DMS 273 treated with DMSO at 0.1 percent for 48 hours (cell line): ENCODE measurements around the gene ACTR2.
"Not testable (repeated sequence)": the region's sequence is repeated elsewhere in the genome, so short reads cannot be mapped to it uniquely, and the experiment has no call there.

Experiments
- DNase-seq: peaks from one replicate; lab custom pipeline; 2025; lab: John Stamatoyannopoulos, UW

The ACTR2 gene

DNA sequence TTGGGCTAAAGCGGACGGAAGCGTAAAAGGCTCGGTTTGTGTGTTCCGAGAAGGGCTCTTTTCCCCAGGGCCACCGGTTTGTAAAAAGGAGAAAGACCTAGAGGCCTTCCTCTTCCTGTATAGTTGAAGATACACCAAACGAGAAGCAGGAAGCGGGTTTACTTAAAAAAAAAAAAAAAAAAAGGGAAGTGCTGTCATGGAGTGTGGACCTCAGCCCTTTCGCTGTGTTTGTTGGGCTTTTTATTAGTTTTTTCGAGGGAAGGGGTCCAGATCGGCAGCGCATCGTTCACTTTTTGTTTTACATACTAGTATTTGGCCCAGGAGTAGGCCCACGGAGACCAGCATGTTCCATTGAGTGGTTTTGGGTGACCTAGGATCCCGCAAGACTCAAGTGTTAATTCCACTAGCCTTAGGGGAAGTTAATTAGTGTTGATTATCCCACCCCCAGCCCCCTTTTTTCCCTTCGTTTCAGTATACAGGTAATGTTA is 676 bp downstream of the ACTR2 start:
- DNase-seq, result peak; percentile 6

DNA sequence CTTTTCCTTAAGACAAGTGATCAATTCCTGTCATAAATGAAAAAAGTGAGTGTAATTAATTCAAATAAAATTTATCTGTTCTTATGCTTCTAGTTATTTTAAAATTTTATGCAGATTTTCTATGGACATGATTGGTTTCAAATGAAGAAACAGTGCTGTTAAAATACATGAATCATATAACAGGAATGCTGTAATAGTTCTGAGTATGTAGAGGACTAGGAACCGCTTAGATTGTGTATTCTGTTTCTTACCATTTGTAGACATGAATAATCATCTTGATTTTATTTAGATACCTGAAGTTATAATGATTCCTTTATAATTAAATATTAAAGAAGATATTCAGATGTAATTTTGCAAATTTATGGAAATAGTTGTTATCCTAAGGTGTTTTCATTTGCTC is 3.5 kb downstream of the ACTR2 start:
- DNase-seq, result no peak

DNA sequence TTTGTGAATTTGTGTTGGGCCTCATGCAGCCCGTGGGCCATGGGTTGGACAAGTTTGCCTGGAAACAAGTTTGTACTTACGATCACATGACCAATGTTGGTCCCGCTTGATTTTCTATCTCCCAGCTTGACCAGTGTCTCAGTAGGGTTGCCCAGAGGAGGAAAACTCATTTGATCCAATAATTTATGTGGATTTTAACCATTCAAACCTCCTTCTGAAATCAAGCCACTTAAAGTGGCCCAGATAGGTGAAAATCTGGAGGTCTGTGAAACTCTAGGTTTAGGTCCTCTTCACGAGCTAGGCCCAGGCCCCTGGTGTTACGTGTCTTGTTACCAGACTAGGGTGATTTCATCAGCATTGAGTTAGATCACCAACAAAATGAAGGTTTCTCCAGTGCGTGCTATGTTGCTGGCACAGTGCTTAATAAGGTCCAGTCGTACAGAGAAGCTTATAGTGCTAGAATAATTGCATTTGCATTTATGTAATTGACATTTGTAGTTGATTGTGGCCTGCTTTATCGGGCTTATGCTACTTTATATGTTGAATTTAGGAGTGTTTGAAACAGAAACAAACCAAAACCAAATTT is 4.4 kb downstream of the ACTR2 start:
- DNase-seq, result no peak

- DNase-seq, result no peak
Observed at GRCh38 chr2:65232636-65233035, 5.0 kb downstream of the ACTR2 start.

DNA sequence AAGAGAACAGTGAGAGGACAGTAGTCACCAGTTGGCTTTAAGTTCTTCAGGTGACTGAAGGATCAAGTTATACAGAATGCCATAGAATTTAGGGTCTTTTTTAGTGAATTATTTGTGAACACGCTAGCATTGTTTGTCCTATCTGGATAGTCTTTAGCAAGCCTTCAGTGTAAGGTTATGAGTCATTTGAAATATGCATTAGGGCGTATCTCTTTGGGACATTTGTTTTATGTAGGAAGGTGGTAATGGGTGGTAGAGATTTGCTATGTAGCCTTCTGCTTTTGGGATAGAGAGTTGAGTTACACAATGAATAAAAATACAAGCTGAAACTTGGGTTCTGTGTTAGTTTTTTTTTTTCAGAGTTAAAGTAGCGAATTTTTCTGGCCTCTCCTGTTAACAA is 13.0 kb downstream of the ACTR2 start:
- DNase-seq, result no peak

DNA sequence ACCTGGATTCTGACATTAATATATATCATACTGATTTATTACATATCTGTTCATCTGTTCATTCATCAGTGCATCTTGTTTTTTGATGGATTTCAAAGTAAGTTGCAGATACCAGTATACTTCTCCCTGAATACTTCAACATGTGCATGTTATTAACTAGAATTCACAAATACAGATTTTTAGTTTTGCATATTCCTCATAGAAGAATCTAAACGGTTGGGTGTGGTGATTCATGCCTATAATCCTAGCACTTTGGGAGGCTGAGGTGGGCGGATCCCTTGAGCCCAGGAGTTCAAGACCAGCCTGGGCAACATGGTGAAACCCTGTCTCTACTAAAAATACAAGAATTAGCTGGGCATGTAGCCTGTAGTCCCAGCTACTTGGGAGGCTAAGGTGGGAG is 16.8 kb downstream of the ACTR2 start:
- not testable (repeated sequence) for DNase-seq

DNA sequence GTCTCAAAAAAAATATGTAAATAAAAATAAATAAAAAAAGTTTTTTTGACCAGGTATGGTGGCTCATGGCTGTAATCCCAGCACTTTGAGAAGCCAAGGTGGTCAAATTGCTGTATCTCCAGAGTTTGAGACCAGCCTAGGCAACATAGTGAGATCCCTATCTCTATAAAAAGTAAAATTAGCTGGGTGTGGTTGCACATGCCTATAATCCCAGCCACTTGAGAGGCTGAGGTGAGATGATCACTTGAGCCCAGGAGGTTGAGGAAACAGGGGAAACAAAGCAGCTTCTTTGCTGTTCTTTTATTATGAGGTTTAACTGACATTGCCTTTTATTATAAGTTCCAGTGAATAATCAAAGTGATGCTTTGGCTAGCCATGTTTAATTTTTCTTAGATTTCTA is 25.0 kb downstream of the ACTR2 start:
- DNase-seq, result no peak

GRCh38 chr2:65255356-65255755 is 27.7 kb downstream of the ACTR2 start:
- no peak for DNase-seq

DNA sequence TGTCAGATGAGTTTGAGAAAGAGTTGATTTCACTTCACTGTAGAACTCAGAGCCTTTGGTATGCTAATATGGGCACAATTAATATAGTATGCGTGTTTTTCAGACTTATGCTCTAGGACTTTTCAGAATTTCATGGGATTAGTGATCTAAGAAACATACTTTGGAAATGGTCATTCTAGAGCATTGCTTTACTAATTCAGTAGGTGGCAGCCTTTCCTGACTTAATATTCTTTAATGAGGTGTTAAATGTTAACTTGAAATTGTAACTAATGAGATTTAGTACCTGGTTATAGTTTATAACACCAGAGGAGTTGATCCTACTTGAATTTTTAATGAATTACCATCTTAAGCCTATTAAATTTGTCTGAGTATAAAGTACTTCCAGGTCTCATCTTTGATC is 28.4 kb downstream of the ACTR2 start:
- no peak for DNase-seq

DNA sequence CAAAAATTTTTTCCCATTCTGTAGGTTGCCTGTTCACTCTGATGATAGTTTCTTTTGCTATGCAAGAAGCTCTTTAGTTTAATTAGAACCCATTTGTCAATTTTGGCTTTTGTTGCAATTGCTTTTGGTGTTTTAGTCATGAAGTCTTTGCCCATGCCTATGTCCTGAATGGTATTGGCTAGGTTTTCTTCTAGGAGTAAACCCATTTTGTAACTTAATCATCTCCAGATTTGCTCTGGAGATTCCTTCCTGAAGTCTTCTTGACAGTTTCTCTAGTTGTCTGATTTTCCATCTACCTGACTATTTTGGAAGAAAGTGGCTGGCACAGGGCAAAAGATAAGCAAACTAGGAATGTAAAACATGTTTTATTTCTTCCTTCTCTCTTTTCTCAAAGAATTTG is 30.2 kb downstream of the ACTR2 start:
- DNase-seq, result not testable (repeated sequence)

DNA sequence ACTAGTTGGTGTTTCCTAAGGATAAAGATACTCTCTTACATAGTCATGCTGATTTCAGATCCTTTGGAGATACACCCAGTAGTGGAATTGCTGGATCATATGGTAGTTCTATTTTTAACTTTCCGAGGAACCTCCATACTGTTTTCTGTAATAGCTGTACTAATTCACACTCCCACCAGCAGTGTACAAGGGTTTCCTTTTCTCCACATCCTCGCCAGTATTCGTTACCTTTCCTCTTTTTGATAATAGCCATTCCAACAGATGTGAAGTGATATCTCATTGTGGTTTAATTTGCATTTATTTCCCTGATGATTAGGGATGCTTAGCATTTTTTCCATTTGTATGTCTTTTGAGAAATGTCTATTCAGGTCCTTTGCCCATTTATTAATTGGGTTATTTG is 34.0 kb downstream of the ACTR2 start:
- no peak for DNase-seq

DNA sequence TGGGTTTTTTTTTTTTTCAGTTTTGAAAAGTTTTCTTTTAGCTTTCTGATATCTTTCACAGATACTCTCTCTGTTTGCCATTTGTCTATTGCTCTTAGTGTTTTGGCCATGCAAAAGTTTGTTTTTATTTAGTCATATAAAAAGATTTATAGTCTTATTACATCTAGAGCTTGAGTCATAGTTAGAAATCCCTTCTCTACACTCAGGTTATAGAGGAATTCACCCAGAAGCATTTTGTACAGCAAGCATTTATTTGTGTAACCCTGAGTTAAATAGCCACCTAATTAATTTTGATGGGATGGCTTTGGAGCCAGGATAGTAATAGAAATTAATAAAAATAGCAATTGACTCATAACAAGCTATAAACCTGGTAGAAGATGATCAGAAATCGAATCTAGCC is 35.6 kb downstream of the ACTR2 start:
- no peak for DNase-seq

DNA sequence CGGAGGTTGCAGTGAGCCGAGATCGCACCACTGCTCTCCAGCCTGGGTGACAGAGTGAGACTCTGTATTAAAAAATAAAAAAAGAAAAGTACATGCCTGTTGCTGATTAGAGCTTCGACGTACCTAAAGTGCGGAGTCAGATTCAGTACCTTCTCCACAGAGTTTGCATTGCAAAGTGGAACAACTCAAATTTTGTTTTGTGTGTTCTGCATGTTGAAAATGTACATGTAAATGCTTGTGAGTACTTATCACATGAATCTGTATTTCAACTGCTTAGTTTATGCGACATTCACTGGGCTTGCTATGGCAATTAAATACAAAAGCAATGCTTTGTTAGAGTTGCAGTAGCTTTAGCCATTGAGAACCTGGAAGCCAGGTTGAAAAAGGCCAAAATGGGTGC is 36.4 kb downstream of the ACTR2 start:
- no peak for DNase-seq

DNA sequence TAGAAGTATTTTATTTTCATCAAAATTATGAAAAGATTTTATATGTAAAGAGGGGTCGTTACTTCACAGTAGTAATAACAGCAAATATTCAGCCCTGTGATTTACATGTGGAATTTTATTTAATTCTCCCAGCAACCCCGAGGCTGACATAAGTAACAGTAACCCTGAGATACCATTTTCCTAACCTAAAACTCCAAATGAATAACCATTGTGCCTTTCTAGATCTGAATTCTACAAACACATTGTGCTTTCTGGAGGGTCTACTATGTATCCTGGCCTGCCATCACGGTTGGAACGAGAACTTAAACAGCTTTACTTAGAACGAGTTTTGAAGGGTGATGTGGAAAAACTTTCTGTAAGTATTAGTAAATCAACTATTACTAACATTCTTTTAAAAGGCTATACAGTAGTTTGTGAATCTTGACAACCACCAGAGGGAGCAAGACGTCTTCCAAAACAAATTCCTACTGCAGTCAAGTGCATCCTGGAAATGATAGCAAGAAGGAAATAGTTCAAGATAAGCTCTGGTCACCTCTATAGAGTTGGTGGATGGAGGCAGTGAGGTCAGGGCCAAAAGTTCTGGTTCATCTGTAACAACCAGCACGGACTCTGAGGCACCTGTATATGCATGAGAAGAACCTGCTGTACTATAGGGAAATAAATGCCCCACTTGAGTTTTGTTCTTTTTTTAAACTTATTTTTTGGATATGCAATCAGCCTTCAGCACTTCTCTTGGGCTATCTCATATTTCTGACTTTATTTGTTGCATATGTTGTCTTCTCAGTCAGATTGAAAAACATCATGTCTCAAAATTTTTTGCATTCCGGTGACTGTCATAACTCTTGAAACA is 37.4 kb downstream of the ACTR2 start:
- peak; percentile 35 for DNase-seq

- DNase-seq, result no peak
Observed at GRCh38 chr2:65265671-65266045, 38.0 kb downstream of the ACTR2 start.

DNA sequence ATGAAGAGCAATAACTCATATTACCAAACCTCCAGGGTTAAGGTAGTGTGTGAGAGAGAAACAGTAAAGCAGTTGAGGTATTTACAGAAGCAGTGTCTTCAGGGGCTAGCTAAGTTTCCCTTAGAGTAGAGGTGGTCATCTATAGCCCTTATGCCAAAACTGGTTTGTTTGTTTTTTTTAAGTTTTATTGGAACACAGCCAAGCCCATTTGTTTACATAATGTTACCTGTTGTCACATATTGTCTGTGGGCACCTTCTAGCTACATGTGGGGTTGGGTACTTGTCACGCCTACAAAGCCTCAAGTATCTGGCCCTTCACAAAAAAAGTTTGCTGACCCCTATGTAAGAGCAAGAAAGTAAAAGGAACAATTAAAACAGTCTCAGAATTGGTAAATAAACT is 39.4 kb downstream of the ACTR2 start:
- no peak for DNase-seq

DNA sequence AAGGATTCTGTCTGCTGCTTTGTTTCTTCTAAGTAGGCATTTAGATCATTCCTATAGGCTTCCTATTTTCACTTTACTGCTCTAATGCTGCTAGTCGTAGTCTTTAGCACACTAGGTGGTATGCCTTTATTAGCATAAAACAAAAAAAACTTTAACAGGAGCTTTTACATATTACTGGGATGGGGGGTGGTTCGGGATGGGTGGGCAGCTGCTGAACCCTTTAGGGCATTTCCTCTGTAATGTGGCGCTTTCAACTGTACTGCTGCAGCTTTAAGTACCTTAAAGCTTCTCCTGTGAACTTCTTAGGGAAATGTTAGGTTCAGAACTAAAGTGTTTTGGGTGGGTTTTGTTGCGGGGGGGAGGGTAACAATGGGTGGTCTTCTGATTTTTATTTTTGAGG is 41.3 kb downstream of the ACTR2 start:
- DNase-seq, result no peak

DNA sequence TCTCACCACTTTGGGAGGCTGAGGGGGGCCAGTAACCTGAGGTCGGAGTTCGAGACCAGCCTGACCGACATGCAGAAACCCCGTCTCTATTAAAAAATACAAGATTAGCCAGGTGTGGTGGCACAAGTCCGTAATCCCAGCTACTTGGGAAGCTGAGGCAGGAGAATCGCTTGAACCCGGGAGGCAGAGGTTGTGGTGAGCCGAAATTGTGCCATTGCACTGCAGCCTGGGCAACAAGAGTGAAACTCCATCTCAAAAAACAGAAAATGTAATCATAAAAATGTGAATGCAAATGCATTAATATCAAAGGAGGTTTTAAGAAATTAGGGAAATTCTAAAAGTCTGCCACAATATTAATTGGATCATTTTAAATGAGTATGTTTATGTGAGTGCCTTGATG is 45.7 kb downstream of the ACTR2 start:
- no peak for DNase-seq

DNA sequence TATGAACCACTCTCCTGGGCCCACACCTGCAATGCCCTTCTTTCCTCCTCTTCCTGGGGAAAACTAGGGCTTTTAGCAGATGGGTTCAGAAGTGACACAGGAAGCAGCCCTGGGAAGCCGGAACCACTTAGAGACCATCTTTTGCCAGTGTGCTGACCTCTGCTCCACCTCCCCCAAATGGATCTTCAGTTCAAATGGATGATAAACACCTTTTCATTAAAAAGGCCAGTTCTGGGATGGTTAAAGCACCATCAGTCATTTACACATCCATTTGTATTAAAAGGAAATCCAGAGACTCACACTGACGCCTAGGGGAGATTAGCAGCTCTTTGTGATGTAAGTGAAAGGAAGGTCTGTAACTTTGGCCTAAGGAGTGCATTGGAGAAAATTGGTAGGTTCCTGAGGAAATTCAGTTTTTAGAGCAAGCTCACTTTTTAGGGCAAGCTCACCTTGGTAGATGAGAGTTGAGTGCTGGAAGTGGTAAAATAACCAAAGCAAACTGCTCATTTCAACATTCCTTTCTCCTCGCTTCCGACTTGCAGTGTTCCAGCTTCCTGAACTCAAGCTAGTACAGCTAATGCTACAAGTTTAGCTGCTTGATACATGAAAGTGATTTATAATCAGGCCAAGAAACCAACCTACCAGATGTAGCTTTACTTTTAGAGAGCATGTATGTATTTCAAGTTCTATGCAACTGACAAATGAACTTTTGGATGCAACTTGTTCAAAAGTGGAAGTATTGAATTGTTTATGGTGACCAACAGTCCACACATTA is 47.7 kb downstream of the ACTR2 start:
- no peak for DNase-seq

DNA sequence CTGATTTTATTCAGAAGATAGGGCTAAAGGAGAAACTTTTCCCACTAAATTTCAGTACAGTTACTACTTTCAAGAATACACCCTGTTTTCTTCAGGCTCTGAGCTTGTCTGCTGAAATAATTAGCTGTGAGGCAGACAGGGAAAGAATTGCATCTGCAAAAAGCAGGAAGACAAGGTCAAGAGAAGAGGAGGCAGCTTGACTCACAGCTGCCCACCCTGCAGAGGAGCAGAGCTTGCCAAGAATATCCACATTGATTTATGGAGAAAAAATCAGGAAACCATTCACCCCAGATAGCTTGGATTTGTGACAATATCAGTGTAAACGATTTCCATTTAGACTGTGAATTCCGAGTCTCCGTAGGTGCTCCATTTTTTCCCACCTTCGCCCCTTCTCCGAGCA is 49.0 kb downstream of the ACTR2 start:
- DNase-seq, result no peak

DNA sequence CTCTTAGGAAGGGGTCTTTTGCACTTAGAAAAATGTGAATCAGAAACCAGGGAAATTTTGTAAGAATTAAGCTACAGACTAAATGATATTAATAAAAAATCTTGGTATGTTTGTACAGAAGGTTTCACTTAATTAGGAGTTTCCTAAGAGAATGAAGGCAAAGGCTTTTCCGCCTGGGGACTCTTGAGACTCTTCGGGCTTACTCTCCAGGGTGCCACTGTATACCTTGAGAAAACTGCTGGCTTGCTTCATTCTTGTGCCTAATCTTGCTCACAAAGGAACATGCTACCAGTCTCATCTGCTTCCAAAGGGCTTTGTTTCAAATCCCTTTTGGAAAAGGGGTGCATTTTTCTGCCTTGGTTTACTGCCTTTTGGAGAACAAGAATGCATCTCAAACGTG is 49.5 kb downstream of the ACTR2 start:
- no peak for DNase-seq

GRCh38 chr2:65277791-65278483 is 50.3 kb downstream of the ACTR2 start:
- DNase-seq, result no peak
